HepG2 (cell line): ENCODE data around the gene DNAAF1. TPM values are rescaled to one million over a fixed set of nuclear protein-coding genes. Genes with fewer than 3 reads are reported as not detected.
A peak's percentile ranks its signal among the peaks of the same experiment; 100 is the strongest.

Experiments used
- CEBPG ChIP-seq: IDR thresholded peaks from 2 replicates; pipeline ENCODE4 v1.6.1; 2016
- DBP ChIP-seq: sonication (generic); formaldehyde crosslinking; IDR thresholded peaks from 2 replicates; pipeline ENCODE4 v1.4.0; 2020; ENCODE audit warnings: missing genetic modification reagents; ENCODE audit errors: not compliant biosample characterization
- FOXK1 ChIP-seq: sonication (generic); formaldehyde crosslinking; IDR thresholded peaks from 2 replicates; pipeline ENCODE4 v1.4.0; 2020; ENCODE audit warnings: low read depth, missing genetic modification reagents, borderline replicate concordance
- IRX3 ChIP-seq: sonication (generic); formaldehyde crosslinking; IDR thresholded peaks from 2 replicates; pipeline ENCODE4 v1.8.1; 2023; ENCODE audit warnings: mild to moderate bottlenecking, low read depth, missing genetic modification reagents, borderline replicate concordance
- MEIS2 ChIP-seq: sonication (generic); formaldehyde crosslinking; IDR thresholded peaks from 2 replicates; pipeline ENCODE4 v1.9.0; 2021; ENCODE audit warnings: mild to moderate bottlenecking, missing genetic modification reagents
- MLXIP ChIP-seq: sonication (generic); formaldehyde crosslinking; IDR thresholded peaks from 2 replicates; pipeline ENCODE4 v1.9.0; 2021; ENCODE audit warnings: missing genetic modification reagents, borderline replicate concordance
- NBN ChIP-seq: fragments of 450-650 bp; conservative IDR thresholded peaks from 2 replicates; pipeline ENCODE4 v1.6.1; 2017
- NFYB ChIP-seq: sonication (generic); formaldehyde crosslinking; IDR thresholded peaks from 2 replicates; pipeline ENCODE4 v1.4.0; 2020; ENCODE audit warnings: missing genetic modification reagents
- REL ChIP-seq: sonication (generic); formaldehyde crosslinking; conservative IDR thresholded peaks from 2 replicates; pipeline ENCODE4 v1.8.0; 2022; ENCODE audit warnings: mild to moderate bottlenecking, missing genetic modification reagents, moderate library complexity
- RELA ChIP-seq: sonication (generic); formaldehyde crosslinking; IDR thresholded peaks from 2 replicates; pipeline ENCODE4 v1.4.0; 2020; ENCODE audit warnings: missing genetic modification reagents
- RFX5 ChIP-seq: IDR thresholded peaks from 2 replicates; pipeline ENCODE4 v1.6.1; 2011; ENCODE audit warnings: low read depth, low read length, improper control_type of control experiment
- RXRB ChIP-seq: IDR thresholded peaks from 2 replicates; pipeline ENCODE4 v1.6.1; 2016; ENCODE audit warnings: borderline replicate concordance, missing genetic modification reagents, missing compliant biosample characterization
- SP1 ChIP-seq, 2 experiments: fragments of 450-650 bp in 1 of 2; sonication (generic) in 1 of 2; formaldehyde crosslinking in 1 of 2; IDR thresholded peaks; 2 replicates each; pipeline versions ENCODE4 v1.4.0 to v1.6.1; 2016 to 2020; ENCODE audit warnings: missing genetic modification reagents in 1 of 2
- SRSF1 ChIP-seq: fragments of 200-400 bp; formaldehyde crosslinking; optimal IDR thresholded peaks from 2 replicates; pipeline ENCODE3; 2017; ENCODE audit warnings: mild to moderate bottlenecking, low read depth, low read length, moderate library complexity
- TBX3 ChIP-seq: fragments of 450-650 bp; IDR thresholded peaks from 2 replicates; pipeline ENCODE4 v1.6.1; 2017; ENCODE audit warnings: antibody characterized with exemption, mild to moderate bottlenecking, inconsistent platforms, borderline replicate concordance
- ZFYVE20 ChIP-seq: sonication (generic); formaldehyde crosslinking; IDR thresholded peaks from 2 replicates; pipeline ENCODE4 v1.8.0; 2023; ENCODE audit warnings: low read depth, mild to moderate bottlenecking, moderate library complexity, missing genetic modification reagents, borderline replicate concordance
- ZNF264 ChIP-seq: sonication (generic); formaldehyde crosslinking; IDR thresholded peaks from 2 replicates; pipeline ENCODE4 v1.4.0; 2020; ENCODE audit warnings: missing genetic modification reagents
- ZNF501 ChIP-seq: sonication (generic); formaldehyde crosslinking; IDR thresholded peaks from 2 replicates; pipeline ENCODE4 v1.5.1; 2020; ENCODE audit warnings: mild to moderate bottlenecking, moderate library complexity, missing genetic modification reagents
- ZNF530 ChIP-seq: sonication (generic); formaldehyde crosslinking; IDR thresholded peaks from 2 replicates; pipeline ENCODE4 v1.5.0; 2020; ENCODE audit warnings: low read depth, mild to moderate bottlenecking, missing genetic modification reagents
- ZNF605 ChIP-seq: sonication (generic); formaldehyde crosslinking; IDR thresholded peaks from 2 replicates; pipeline ENCODE4 v1.8.0; 2022; ENCODE audit warnings: mild to moderate bottlenecking, missing genetic modification reagents
- ZNF724P ChIP-seq: sonication (generic); formaldehyde crosslinking; IDR thresholded peaks from 2 replicates; pipeline ENCODE4 v1.8.0; 2022; ENCODE audit warnings: missing genetic modification reagents, borderline replicate concordance
- ZNF839 ChIP-seq: sonication (generic); formaldehyde crosslinking; IDR thresholded peaks from 2 replicates; pipeline ENCODE4 v1.4.0; 2020; ENCODE audit warnings: missing genetic modification reagents, mild to moderate bottlenecking, borderline replicate concordance
- ZNF850 ChIP-seq: sonication (generic); formaldehyde crosslinking; conservative IDR thresholded peaks from 2 replicates; pipeline ENCODE4 v1.9.0; 2021; ENCODE audit warnings: mild to moderate bottlenecking, missing genetic modification reagents
- ZSCAN5A ChIP-seq: sonication (generic); formaldehyde crosslinking; IDR thresholded peaks from 2 replicates; pipeline ENCODE4 v1.8.0; 2022; ENCODE audit warnings: mild to moderate bottlenecking, missing genetic modification reagents, borderline replicate concordance
- polyA plus RNA-seq, 8 experiments: library from polyadenylated mRNA; depleted of rRNA in 3 of 8; stranded (reverse) in 7 of 8; unstranded in 1 of 8; fragments of >200 nt; fragmentation: Illumina TruSeq in 4 of 8; extraction: Trizol in 4 of 8; gene quantifications; 2 replicates each; pipeline versions ENCODE4 v1.2.1 to v1.2.3, GENCODE V29; 2011 to 2016; ENCODE audit warnings: low read depth in 4 of 8, missing spikeins in 1 of 8, mixed read lengths in 1 of 8; ENCODE audit not compliant: insufficient read depth in 1 of 8
- total RNA-seq, 5 experiments: library from RNA; depleted of rRNA; stranded (reverse); fragments of >200 nt; fragmentation: Illumina TruSeq; extraction: Trizol; gene quantifications; 2 replicates each; pipeline ENCODE4 v1.2.3, GENCODE V29; 2016; ENCODE audit warnings: low read depth in 1 of 5

DNAAF1 gene
- total and polyA plus RNA-seq, 2 of the 13 experiments (the other 11 are each of a cell fraction or from before 2014, with no cell fraction given): 0.04 TPM; not detected in 1

- TF ChIP-seq TBX3: no peak
- peak; percentile 56 for TF ChIP-seq MEIS2
- TF ChIP-seq CEBPG (CRISPR knock-in tag): no peak
- no peak for TF ChIP-seq IRX3 (CRISPR knock-in tag)
- no peak for TF ChIP-seq NBN
- no peak for TF ChIP-seq MLXIP (CRISPR knock-in tag)
- TF ChIP-seq ZNF264 (CRISPR knock-in tag): no peak
- no peak for TF ChIP-seq DBP
- no peak for TF ChIP-seq ZNF530
- no peak for TF ChIP-seq RFX5
- peak; percentile 74; the same call in 1 of the 2 replicates for TF ChIP-seq FOXK1 (CRISPR knock-in tag)
- TF ChIP-seq SRSF1: peak; percentile 15
- no peak for TF ChIP-seq ZNF839 (CRISPR knock-in tag)
- TF ChIP-seq ZNF605 (CRISPR knock-in tag): no peak
- no peak for TF ChIP-seq SP1 (IDR thresholded peaks at IDR 0.05)
- TF ChIP-seq SP1 (CRISPR knock-in tag; IDR thresholded peaks at IDR 0.05): peak; percentile 59
- TF ChIP-seq REL (CRISPR knock-in tag): no peak
- no peak for TF ChIP-seq RXRB
- TF ChIP-seq ZNF501 (CRISPR knock-in tag): peak; percentile 63; the same call in 1 of the 2 replicates
- no peak for TF ChIP-seq ZSCAN5A (CRISPR knock-in tag)
- TF ChIP-seq ZNF724P (CRISPR knock-in tag): no peak
- no peak for TF ChIP-seq ZFYVE20 (CRISPR knock-in tag)
- no peak for TF ChIP-seq NFYB (CRISPR knock-in tag)
- no peak for TF ChIP-seq RELA
- TF ChIP-seq ZNF850 (CRISPR knock-in tag): 0 out of 2 replicates have a peak, but pooled peaks have one; percentile 60
Observed at GRCh38 chr16:84144859-84145639, at the start of gene DNAAF1, which contains the start of gene HSDL1 (continued).
